GM19025 (cell line): ENCODE results near the gene JHY.

Experiments used
- ATAC-seq: cut with Tn5 transposase; IDR thresholded peaks from one replicate; pipeline ENCODE4 v1.9.1; 2021; ENCODE audit warnings: mild to moderate bottlenecking, low read depth, moderate library complexity; ENCODE audit not compliant: unreplicated experiment

Gene JHY

DNA sequence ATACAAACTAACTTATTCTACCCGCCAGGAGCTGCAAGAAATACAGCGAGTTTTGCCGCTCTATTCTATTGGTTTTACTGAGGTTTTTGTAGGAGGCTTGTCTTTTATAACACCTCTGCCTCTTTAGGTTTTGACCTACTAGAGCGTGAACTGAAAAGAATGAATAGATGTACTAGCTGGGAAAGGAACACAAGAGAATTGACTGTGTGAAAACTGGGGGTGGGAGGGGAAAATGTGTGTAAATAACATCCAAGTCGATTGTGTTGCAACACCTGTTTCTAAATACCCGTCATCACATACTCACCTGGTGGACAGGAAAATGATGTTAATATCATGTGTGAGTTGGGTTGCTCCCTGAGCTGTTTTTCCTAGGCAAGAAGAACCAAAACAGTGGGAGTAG, 12.9 kb upstream of the JHY start:
- no peak for ATAC-seq

DNA sequence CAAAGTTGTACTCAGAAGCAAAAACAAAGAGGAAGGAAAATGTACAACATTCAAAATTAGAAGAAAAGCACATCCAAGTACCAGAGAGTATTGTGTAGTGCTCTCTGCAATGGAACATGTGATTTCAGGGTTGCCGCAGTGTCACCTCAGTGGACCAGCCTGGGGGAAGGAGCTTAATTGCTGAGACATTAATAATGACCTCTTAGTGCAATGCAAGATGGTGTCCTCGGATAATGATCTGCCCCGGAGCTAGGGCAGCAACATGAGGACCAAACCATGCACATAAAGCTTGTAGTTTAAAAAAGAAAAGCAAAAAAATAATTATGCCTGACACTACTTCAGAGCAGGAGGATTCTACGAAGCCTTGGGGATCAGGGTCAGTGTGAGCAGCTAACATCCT, 11.3 kb upstream of the JHY start:
- ATAC-seq = no peak

DNA sequence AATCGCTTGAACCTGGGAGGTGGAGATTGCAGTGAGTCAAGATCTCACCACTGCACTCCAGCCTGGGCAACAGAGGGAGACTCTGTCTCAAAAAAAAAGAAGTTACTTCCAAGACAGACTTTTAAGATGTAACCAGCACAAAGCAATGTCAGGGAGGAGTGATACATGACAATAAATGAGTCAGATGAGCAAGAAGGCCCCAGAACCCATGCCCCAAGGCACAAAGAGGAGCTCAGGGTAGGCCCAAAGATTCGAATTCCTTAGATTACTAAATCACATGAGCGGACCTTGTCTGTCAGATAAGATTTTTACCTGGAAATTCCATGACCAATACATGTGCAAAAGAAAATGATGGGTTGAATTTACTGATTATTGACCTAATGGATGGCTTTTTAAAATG, 10.5 kb upstream of the JHY start:
- ATAC-seq = no peak

DNA sequence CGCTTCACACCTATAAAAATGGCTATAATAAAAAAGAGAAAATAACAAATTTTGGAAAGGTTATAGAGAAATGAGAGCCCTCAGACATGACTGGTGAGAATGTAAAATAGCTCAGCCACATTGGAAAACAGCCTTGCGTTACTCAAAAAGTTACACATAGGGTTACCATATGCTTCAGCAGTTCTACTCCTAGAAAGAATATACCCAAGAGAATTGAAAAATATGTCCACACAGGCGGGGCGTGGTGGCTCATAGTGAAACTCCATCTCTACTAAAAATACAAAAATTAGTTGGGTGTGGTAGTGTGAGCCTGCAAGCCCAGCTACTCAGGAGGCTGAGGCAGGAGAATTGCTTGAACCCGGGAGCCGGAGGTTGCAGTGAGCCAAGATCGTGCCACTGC, 7.6 kb upstream of the JHY start:
- ATAC-seq = no peak

DNA sequence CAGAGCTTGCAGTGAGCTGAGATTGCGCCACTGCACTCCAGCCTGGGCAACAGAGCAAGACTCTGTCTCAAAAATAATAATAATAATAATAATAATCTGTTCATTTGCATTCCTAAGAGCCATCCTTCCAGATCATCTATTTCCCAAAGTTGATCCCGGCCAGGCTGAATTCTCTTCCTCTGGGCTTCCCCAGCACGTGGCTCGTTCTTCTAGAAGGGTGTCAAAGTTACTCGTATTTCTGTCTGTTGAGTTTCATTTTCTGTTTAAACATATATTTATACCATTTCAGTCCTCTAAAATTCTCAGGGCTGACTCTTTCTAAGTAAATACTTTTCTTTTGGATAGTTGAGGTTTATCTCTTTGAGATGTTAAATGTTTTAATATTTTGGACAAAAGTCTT, 4.8 kb upstream of the JHY start:
- no peak for ATAC-seq

DNA sequence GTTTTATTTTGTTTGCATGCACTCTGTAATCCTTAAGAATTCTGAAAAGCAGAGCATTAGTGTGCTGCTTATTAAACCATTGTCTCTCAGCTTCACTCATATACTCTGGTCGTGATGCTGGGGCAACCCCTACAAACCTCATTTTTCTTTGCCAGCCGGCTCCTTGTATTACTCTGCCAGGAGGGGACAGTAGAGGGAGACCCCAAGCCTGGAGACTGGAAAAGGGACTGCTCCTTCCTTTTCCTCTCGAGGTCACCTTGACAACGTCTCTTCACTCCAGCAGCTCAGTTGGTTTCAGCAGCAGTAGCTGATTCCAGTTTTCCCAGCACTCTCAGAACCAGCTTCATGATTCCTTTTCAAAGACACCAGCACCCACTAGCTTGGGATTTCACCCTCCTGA, 2.8 kb upstream of the JHY start:
- no peak for ATAC-seq

DNA sequence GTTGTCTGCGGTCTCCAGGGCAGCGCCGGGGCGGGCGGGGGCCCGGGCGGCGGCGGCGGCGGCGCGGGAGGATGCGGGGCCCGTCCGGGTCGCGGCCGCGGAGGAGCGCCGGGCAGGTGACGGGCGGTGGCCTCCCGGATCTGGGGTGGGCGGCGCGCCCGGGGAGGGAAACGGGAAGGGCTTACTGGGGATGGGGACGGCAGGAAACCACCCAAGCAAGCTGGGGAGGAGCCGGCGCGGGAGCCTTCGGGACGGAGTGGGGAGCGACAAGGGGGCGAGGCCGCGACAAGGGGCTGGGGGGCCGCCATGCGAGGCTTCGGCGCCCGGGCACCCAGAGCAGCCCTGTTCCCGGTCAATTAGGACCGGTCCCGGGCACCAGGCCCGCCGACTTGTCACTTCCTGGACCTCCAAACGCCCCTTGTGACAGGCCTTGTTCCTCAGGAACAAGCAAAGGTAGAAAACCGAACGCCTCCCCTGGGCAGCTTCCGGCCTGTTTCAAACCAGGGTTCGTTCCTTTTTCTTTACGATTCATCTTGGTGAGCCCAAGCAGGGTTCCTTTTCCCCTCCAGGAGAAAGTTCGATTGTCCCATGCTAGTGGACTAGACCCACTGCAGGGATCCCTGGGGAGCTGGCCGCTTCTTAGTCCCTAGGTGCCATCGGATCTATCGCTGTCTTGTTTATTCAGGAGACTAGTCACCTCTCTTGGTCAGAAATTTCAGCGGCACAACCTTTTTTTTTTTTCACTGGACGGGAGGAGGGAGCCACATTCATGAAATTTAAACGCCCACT, 492 bp downstream of the JHY start:
- no peak for ATAC-seq

DNA sequence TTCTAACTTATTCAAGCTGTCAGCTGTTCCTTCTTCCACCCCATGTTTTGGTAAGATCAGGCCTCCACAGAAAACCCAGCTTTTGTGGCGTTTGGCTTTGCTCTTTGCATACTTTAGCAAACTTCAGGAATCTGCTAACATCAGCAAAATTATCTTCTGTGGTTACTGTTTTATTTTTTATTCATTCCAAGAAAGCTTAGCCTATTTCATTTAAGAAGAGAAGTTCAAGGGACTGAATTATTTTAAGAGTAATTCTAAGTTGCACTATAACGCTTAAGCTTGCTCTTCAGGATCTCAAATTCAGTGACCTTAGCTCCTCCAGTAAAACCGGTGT, 1.1 kb downstream of the JHY start:
- no peak for ATAC-seq

DNA sequence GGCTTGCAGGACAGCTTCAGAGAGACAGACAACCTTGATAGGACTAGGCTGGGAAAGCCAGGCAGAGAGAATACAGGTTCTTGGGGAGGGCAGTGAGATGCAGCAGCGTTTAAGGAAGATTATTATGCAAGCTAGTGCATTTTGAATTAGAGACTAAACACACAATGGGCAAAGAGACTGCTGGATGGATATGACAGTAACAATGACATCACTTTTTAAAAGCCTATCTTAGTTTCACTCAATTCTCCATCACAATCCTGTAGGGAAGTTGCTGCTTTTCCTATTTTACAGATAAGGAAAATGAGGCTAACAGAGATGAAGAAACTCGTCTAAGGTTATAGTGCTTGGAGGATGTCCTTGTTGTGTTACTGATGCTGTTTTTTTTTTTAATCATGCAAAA, 5.6 kb downstream of the JHY start:
- ATAC-seq = no peak

DNA sequence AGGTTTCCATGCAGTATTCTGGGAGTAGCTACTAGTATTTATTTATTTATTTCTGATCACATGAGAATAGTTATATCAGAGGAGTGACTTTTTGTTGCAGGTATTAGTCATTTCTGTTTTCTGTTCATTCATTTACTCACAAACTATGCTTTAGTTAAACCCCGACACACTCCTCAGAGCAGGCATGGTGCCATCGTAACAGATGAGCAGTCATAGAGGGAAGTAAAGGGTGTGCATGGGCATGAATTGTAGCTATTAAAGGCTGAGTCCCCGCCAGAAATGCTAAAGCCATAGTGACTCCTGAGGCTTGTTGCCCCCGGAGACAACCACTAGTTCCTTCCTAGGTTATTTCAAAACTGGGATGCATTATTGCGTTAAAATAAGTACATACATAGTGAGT, 10.6 kb downstream of the JHY start:
- ATAC-seq = no peak

DNA sequence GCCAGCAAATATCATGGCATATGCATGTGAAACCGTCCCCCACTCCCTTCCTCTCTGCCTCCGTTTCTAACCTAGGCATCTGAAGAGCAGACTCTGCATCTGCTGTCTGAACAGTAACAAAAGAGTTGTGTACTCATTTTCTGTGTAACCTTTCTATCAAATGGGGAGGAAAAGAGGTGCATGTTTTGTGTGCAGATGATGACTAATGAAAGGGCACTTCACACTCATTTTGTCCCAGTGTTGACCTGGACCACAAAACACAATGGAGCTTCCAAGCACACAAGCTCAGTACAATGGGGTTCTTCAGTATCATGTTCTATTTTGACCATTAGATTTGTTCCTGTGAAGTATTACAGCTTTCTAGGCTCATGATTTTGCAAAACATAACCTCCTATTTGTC, 13.0 kb downstream of the JHY start:
- no peak for ATAC-seq

DNA sequence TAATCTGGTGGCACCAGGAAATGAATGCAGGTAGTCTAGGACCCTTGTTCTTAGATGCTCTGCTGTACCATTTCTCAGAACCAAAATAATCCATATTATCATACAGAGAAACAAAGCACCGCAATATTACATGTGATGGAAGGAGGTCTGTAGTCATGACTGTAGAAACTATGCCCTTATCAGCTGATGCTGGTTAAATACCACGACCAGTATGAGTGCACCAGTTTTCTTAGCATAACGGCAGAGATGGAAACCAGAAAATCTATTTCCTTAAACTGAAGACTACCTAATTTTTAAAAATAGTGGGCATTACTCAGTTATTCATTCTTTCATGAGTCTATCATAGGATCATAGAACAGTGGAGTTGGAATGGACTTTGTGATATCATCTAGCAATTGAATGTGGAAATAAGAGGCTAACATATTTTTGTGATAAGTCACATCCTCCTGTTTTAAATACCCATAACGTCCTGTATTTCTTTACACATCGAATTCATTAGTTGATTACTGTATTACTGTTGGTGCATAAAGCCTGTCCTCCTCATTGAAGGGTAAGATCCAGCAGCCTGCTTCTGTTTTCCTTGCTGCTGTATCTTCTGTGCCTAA, 15.1 kb downstream of the JHY start:
- no peak for ATAC-seq

DNA sequence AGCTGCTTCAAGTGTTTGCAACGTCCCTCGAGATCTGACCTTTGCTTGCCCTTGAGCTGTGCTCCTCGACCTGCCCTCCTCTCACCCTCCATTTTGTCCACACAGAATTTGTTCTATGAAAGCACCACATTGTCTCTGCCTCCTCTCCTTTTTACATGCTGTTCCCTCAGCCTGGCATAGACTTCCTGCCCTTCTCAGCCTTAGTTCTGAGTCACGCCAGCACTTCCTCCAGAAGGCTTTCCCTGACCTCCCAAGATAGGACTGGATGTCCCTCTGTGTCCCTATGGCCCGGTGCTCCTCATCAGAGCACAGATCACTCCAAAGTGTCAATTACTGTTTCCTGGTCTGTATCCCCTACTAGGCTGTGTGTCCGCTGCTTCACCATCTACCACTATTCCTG, 16.2 kb downstream of the JHY start:
- no peak for ATAC-seq

DNA sequence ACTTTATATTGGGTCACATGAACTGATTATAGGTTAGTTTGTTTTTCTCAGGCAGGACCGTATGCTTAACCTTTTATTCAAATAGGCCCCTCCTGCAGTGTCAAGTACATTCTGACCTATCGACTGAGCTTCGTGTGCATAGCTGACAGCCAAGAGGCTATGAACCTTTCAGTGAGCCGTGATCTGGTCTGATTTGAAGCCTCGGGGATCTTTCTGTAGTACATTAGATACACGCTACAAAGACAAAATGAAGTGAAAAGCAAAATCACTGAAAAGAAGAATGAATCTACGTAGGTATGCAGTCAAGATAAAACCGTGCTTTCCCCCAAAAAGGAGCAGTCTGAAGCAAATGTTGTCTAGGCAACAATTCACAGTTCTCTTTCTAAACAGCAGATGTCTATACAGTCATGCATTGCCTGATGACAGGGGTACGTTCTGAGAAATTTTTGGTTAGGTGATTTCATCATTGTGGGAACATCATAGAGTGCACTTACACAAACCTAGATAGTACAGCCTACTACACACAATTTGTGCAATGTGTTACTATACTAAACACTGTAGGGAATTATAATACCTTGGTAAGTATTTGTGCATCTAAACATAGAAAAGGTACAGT, 18.1 kb downstream of the JHY start:
- ATAC-seq = no peak

DNA sequence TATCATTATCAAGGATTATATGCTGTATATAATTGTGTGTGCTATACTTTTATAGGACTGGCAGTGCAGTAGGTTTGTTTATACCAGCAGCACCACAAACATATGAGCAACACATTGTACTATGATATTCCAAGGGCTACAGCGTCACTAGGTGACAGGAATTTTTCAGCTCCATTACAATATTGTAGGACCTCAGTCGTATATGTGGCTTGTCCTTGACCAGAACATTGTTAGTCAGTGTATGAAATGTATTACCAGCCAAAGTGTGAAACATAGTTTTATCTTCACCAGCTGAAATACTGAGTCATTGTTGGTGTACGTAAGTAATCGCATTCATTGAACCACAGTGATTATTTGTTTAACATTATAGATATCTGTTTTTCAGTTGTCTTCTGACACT, 20.4 kb downstream of the JHY start:
- ATAC-seq = no peak

DNA sequence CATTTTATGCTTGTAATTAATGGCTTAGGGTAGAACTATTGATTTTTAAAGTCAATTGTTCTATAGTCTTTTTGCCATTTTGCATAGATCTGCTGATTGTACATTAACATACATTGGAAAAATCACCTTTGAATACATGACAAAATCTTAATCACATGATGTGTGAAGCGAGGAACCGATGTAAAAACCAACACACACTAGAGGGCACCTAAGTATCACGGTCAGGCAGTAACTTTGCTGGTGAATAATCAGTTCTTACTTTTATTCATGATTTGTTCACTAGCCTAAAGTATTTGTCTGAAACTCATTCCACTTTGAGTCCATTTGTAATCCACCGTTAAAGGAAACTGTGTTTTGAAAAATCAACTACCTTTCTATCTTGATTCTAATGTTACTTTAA, 28.2 kb downstream of the JHY start:
- ATAC-seq = no peak

DNA sequence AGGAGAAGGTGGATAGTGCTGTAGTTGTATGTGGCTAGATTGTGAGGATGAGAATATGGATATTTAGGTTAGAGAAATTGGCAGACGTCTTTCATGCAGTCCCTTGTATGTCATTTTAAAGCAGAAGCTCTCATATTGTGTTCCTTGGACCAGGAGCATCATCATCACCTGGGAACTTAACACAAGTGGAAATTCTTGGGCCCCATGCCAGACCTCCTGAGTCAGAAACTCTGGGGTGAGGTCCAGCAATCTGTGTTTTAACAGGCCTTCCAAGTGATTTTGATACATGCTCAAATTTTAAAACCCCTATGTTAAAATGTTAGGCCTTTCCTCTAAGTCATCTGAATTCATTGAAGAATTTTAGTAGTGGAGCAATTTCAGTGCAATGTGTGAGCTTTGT, 34.8 kb downstream of the JHY start:
- ATAC-seq = no peak

DNA sequence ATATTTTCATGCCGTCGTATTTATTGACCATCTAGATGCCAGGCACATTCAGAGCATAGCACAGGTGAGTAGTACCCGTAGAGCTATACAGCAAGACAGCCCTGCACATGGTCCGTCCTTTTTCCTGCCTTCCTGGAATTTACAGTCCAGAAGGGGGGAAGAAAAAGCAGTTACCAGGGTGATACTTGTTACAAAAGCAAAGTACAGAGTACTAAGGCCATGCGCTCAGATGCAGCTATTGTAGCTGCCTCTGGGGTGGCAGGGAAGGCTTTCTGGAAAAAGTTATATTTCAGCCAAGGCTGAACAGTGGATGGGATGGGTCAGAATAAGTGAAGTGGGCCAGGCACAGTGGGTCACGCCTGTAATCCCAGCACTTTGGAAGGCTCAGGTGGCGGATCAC, 36.2 kb downstream of the JHY start:
- no peak for ATAC-seq

DNA sequence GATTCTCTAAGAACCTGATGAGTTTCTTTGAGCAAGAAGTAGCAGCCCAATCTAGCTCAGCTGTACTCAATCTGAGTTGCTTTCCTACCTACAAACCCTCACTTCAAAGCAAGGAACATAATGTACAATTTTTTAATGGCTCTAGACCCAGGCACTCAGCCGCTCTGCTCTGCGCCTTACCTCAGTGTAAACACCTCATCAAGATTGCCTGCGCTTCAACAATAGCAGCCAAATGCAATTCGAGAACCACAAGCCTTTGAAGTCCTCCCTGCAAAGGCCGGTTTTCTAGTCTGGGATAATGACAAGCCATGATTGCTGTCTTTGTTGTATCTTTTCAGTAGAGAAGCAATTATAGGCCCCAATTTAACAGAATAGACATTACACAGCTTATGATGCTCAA, 38.0 kb downstream of the JHY start:
- ATAC-seq = no peak

DNA sequence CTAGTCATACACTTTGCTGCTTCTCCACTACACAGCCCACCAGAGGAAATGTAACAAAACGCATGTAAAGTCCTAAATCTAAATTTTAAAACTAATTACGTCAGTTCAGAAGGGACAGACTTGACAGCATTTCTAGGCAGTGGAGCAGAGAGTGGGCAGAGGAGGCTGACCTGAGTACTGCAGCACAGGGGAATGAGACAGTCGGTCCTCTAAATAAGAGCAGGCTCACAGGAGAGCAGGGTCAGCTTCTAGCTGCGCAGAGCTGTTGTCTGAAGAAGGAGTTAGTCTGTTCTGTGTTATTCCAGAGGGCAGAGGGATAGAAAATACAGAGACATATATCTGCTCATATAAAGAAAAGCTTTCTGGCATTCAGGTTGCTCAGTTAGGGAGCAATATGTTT, 40.3 kb downstream of the JHY start:
- no peak for ATAC-seq

DNA sequence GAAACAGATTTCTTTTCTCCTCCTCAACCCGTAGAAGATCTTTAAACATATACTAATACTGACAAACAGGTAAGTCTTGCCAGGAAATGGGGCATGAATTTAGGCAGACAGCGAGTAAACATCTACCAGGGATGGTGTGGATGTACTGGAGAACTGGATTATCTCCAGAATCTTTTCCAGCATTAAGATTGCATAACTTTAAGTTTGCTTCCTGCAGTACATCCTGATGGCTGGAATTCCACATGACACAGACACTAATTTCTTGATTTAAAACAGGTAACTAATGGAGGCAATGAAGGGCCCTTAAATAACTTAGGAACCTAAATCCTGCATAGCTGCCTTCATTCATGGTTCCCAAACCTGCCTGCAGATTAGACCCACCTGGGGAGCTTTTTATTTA, 40.7 kb downstream of the JHY start:
- no peak for ATAC-seq

DNA sequence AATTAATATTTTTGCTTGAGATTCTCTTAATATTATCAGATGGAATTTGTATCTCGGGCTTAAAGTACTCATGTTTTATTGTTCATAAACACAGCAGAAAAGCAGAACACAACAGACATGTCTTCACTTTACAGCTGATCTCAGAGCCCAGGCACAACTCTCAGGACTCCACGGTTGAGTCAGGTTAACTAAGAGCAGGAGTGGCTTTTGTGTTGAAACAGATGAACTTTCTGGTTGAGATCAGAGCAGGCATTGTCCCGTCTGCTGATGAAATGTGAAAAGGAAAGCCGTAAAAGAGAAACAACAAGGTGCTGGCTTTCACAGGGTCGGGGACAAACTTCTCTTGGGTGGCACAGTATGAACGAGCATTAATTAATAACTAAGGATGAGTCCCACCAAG, 49.0 kb downstream of the JHY start:
- ATAC-seq = no peak
